Body of pancreas (tissue), 4 donors: ENCODE measurements around the gene CYP4F2.

Experiments
- CTCF ChIP-seq, 7 experiments: fragments of 450-650 bp in 4 of 7; fragments of 200-600 bp in 3 of 7; sonication (generic) in 3 of 7; IDR thresholded peaks; one replicate each; pipeline ENCODE4 v1.5.1; 2016 to 2019; ENCODE audit warnings: antibody characterized with exemption in 7 of 7
- POLR2A ChIP-seq, 3 donors: fragments of 450-650 bp; IDR thresholded peaks; one replicate each; pipeline ENCODE4 v1.6.1; 2016; ENCODE audit warnings: antibody characterized with exemption in 3 of 3, mild to moderate bottlenecking in 2 of 3

GRCh38 chr19:15838351-15838750, 59.5 kb downstream of the CYP4F2 start:
- TF ChIP-seq CTCF (IDR thresholded peaks at IDR 0.05) (no peak), POLR2A (IDR thresholded peaks at IDR 0.05) (no peak)
